ENCODE measurements around the gene SPANXN2.

- TF ChIP-seq POLR2A (IDR thresholded peaks at IDR 0.05; ENCODE audit: low read depth, low read length) (no peak), TAF1 (IDR thresholded peaks at IDR 0.05; ENCODE audit: borderline replicate concordance, low read depth, low read length) (no peak)
These were observed 33.6 kb upstream of the SPANXN2 start for GRCh38 chrX:143754183-143754582.
